GM21737 (cell line): ENCODE measurements around the gene RCHY1.
"Not testable (repeated sequence)": the region's sequence is repeated elsewhere in the genome, so short reads cannot be mapped to it uniquely, and the experiment has no call there.

Experiments
- ATAC-seq: cut with Tn5 transposase; IDR thresholded peaks from one replicate; pipeline ENCODE4 v1.9.1; 2021; ENCODE audit warnings: mild to moderate bottlenecking, moderate library complexity; ENCODE audit not compliant: unreplicated experiment

RCHY1 gene

DNA sequence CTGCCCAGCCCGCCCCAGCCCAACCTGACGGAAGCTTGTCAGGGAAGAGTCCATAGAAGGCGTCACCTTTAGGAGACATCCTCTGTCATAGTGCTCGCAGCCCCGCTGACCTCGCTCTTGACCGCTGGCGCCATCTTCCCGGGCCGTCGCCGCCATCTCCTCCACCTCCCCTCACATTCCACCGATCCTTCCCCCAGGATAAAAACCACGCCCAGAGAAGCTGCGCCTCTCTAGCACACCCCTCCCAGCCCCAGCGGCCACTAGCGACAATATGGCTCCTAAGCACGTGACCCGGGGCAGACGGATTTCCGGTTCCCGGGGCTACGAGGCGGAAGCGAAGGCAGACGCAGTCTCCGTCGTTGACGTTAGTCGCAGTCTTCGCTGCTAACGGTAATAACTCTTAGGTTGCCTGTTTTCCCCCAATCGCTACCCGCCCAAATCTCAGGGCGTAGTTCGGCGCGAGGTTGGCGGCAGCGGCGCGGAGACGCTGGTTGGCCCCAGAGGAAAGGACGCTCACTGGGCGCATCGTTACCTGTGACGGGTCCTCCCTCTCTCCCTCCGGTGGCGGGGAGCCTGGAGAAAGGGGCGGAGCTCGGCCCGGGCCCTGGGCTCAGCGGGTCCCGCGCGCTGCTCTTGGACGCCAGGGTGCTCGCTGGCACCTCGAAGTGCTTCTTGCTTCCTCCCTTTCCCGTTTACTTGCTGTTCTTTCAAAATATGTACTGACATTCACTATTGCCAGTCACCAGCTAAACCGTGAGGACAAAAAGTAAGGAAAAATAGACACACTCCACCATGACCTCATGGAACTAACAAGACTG is at the start of gene RCHY1, which contains the start of gene THAP6:
RCHY1 (minus strand) TSS at position 273 of the 818 bp plus-strand sequence; CDS start at position 156, 117 bp downstream.
THAP6 (plus strand) TSS at position 343 of the 818 bp plus-strand sequence. CDS start 980 bp downstream, outside the sequence.
- peak; percentile 91 for ATAC-seq

- no peak for ATAC-seq
These were observed 47.6 kb upstream of the RCHY1 start for GRCh38 chr4:75561789-75562188.

GRCh38 chr4:75557696-75558095 is 43.5 kb upstream of the RCHY1 start:
- no peak for ATAC-seq

GRCh38 chr4:75555294-75556164 is 41.3 kb upstream of the RCHY1 start, which contains the start of gene ODAPH:
Gene ODAPH, plus strand, starts transcription at chr4:75556066. Its CDS starts 17 bp downstream, at chr4:75556083.
- ATAC-seq: peak; percentile 76

- no peak for ATAC-seq
These were observed 38.2 kb upstream of the RCHY1 start for GRCh38 chr4:75552452-75552851.

- no peak for ATAC-seq
These were observed 34.8 kb upstream of the RCHY1 start for GRCh38 chr4:75549019-75549418.

DNA sequence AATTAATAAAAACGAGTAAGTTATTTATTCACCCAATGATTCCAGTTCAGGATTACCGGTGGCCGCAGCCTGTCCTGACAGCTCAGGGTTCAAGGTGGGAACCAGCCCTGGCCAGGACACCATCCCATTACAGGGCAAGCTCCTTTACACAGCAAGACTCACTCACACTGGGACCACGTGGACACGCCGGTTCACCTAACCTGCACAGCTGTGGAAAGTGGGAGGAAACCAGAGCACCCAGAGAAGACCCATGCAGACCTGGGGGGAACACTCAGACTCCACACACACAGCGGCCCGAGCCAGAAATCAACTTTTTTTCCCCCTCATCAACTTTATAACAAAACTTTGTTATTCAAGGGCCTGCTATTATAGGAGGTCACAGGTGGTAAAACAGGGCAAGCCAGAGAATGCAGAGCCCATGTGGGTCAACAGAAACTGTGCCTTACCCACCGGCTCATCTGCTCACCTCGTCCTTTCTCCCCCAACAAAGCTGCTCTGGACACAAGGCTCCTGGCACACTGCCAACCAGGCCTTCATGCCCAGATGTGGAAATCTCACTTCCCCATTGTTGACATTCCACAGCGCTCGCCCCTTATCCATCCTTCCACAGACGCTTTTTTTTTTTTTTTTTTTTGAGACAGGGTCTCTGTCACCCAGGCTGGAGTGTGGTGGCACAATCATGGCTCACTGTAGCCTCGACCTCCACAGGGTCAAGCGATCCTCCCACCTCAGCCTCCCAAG is 33.6 kb upstream of the RCHY1 start:
- no peak for ATAC-seq

GRCh38 chr4:75545526-75545925 is 31.3 kb upstream of the RCHY1 start:
- ATAC-seq: no peak

DNA sequence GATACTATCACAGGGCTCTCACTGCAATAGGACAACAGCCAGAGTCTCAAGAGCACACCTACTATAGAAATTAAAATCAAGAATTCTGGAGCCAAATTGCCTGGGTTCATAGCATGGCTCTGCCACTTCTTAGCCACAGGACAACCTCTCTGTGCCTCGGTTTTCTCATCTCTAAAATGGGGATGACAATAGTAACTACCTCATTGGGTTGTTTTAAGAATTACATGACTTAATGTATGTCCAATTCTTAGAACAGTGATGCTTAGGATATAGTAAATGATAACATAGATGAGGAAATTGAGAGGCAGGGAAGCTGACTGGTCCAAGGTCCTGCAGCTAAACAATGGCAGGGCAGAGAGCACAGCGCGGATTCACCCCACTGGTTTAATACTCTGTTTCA is 30.7 kb upstream of the RCHY1 start:
- no peak for ATAC-seq

- not testable (repeated sequence) for ATAC-seq
These were observed 30.0 kb upstream of the RCHY1 start for GRCh38 chr4:75544220-75544619.

DNA sequence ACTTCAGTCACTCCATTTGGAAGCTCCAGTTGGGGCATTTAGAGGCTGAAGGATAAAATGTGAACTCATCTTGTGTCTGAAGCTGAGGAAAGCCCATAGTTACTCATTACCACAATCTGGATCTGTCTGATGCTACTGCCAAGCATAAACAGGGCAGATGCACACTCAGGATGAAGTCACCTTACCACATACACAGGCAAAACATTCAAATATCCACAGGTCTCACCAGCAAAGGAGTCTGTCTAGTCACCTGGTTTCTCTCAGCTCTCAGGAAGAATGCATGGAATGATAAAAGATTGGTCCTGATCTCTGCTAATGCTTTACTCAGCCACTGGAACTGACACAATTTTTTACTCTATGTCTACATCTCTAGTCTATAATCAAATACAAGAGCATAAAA is 28.6 kb upstream of the RCHY1 start:
- ATAC-seq: no peak

GRCh38 chr4:75537308-75537707 is 23.1 kb upstream of the RCHY1 start:
- not testable (repeated sequence) for ATAC-seq

DNA sequence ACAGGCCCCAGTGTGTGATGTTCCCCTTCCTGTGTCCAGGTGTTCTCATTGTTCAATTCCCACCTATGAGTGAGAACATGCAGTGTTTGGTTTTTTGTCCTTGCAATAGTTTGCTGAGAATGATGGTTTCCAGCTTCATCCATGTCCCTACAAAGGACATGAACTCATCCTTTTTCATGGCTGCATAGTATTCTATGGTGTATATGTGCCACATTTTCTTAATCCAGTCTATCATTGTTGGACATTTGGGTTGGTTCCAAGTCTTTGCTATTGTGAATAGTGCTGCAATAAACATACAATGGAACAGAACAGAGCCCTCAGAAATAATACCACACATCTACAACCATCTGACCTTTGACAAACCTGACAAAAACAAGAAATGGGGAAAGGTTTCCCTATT is 19.7 kb upstream of the RCHY1 start:
- not testable (repeated sequence) for ATAC-seq

GRCh38 chr4:75533339-75533887 is 19.2 kb upstream of the RCHY1 start:
- not testable (repeated sequence) for ATAC-seq

GRCh38 chr4:75531536-75532143 is 17.4 kb upstream of the RCHY1 start:
- not testable (repeated sequence) for ATAC-seq

DNA sequence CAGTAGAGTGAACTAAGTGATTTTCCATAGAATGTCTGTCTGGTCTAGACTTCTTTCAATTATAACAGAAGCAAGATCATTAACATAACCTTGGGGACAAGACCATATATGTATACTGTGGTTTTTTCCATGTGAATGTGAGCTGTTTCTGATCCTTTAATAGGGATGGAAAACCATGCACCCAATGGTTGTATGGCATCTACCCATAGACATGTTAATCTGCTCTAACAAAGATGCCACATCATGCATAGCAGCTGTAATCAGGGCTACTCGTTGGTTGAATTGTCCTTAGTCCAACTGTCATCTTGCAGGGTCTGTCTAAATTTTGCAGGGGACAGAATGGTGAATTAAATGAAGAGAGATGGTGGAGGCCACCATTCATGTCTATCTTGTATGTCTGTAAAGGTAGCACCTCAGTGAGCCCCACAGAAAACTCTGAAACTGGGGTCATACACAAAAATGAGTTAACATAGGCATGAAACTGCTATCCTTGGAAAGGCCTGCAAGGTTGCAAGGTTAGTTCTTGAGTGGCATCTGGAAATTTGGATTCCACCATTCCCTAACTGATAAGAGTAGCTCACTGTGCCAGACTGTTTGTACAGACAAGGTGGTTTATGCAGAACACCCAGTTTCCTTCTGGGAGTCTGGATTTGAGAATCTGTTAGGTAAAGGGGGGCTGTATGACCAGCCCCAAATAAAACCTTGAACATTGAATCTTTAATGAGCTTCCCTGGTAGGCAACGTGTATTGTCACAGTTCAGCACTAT is 16.5 kb upstream of the RCHY1 start:
- no peak for ATAC-seq

GRCh38 chr4:75527482-75527881 is 13.3 kb upstream of the RCHY1 start:
- no peak for ATAC-seq

GRCh38 chr4:75525910-75526309 is 11.7 kb upstream of the RCHY1 start:
- no peak for ATAC-seq

DNA sequence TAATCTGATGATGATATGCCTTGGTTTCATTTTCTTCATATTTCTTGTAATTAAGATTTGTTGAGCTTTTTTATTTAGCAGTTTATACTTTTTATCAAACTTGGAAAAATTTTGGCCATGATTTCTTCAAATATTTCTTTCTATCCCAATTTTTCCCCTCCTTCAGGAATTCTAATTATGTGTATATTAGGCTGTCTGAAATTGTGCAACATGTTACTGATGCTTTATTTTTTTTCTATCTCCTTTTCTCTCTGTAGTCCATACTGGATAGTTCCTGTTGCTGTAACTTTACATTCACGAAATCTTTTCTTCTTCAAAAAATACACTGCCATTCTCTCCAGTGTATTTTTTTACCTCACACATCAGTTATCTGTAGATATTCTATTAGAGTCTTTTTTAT is 10.9 kb upstream of the RCHY1 start:
- no peak for ATAC-seq
